Fibroblast of the aortic adventitia (primary cell): ENCODE data around the gene NFKBIB. TPM values are rescaled to one million over a fixed set of nuclear protein-coding genes. Genes with fewer than 3 reads are reported as not detected.
"Not testable (repeated sequence)": the region's sequence is repeated elsewhere in the genome, so short reads cannot be mapped to it uniquely, and the experiment has no call there.

Source experiments
- DNase-seq: peaks from one replicate; pipeline ENCODE4 v3.0.0-alpha.2; 2010; ENCODE audit warnings: low read depth
- H3K4me3 ChIP-seq: 2 replicates; pipeline ENCODE4 v1.5.1; 2011; ENCODE audit warnings: low read depth, mild to moderate bottlenecking, control low read depth, low read length, moderate library complexity
- CTCF ChIP-seq: IDR thresholded peaks from 2 replicates; pipeline ENCODE4 v1.5.1; 2011; ENCODE audit warnings: mild to moderate bottlenecking, low read length, control low read depth, inconsistent platforms; ENCODE audit not compliant: insufficient read depth
- total RNA-seq: library from RNA; depleted of rRNA; stranded (reverse); fragments of >200 nt; gene quantifications from 2 replicates; pipeline ENCODE4 v1.2.3, GENCODE V29; 2012; ENCODE audit warnings: low replicate concordance

Gene NFKBIB
- total RNA-seq, 1 donor = 8.0 TPM

- peak overlapping the region; percentile 84 for H3K4me3 ChIP-seq
- no peak for TF ChIP-seq CTCF
- no peak for DNase-seq
Observed at GRCh38 chr19:38853214-38853613, 46.6 kb upstream of the NFKBIB start.

GRCh38 chr19:38854961-38855360 lies 44.8 kb upstream of the NFKBIB start:
- DNase-seq, H3K4me3 ChIP-seq: not testable (repeated sequence)

GRCh38 chr19:38855751-38856150 lies 44.0 kb upstream of the NFKBIB start:
- DNase-seq, H3K4me3 ChIP-seq: not testable (repeated sequence)

GRCh38 chr19:38856813-38857212 lies 43.0 kb upstream of the NFKBIB start:
- H3K4me3 ChIP-seq = no peak overlapping the region
- DNase-seq = no peak
- TF ChIP-seq CTCF = no peak

- H3K4me3 ChIP-seq, DNase-seq: not testable (repeated sequence)
Observed at GRCh38 chr19:38859631-38860204, 40.1 kb upstream of the NFKBIB start.

GRCh38 chr19:38861368-38861767 lies 38.4 kb upstream of the NFKBIB start:
- H3K4me3 ChIP-seq = no peak overlapping the region
- DNase-seq = no peak
- TF ChIP-seq CTCF = no peak

- H3K4me3 ChIP-seq = no peak overlapping the region
- peak; percentile 76 for DNase-seq
- no peak for TF ChIP-seq CTCF
Observed at GRCh38 chr19:38862321-38863059, 37.3 kb upstream of the NFKBIB start.

- TF ChIP-seq CTCF = no peak
- no peak for DNase-seq
- no peak overlapping the region for H3K4me3 ChIP-seq
Observed at GRCh38 chr19:38867171-38867780, 32.5 kb upstream of the NFKBIB start.
